ENCODE measurements around the gene SULT1B1.

SULT1B1 gene

DNA sequence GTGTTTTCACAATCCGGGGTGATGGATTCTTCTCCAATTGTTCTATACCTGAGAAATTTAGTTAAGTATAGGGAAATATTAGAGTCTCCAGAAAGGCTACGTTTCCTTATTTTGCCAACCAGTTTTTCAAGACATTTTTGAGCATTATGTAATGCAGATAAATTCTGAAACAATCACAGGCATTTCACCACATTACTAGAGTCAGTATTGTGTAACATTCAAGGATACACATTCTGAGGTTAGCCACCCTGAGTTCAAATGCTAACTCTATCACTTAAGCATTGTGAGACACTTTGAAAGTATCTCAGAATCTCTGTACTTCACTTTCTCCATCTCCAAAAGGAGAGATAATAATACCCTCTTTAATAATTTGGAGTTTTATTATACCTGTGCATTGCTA is 10.6 kb downstream of the SULT1B1 start:
- DNase-seq (ENCODE audit: low read depth in 2 of 2): no peak

DNA sequence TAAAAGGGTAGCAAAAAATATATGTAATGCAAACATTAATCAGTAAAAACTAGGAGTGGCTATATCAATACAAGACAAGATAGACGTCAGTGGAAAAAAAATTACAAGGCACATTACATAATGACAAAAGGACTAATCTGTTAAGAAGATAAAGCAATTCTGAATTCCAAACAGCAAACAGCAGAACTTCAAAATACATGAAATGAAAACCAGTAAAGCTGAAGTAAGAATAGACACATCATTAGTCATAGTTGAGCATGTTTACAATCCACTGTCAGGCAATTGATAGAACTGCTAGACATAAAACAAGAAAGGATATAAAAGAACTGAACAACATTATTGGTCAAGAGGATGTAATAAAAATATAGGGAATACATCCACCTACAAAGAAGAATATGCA is 12.2 kb downstream of the SULT1B1 start:
- no peak for DNase-seq (ENCODE audit: low read depth in 2 of 2)

DNA sequence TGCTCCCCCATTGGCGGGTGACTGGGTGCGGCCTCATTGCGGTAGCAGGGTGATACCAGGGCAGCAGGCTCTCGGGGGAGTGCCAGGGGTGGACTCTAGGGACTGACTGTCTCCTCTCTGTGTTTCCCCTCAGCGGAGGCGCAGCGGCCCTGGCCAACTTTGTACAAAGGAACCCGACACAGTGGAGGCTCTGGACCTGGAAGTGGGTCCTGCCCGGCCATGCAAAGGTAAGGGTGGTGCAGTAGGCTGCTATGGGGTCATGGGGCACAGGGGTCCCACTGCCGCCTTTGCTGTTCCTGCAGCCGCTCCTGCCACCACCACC is 16.3 kb downstream of the SULT1B1 start:
- no peak for DNase-seq (ENCODE audit: low read depth in 2 of 2)

DNA sequence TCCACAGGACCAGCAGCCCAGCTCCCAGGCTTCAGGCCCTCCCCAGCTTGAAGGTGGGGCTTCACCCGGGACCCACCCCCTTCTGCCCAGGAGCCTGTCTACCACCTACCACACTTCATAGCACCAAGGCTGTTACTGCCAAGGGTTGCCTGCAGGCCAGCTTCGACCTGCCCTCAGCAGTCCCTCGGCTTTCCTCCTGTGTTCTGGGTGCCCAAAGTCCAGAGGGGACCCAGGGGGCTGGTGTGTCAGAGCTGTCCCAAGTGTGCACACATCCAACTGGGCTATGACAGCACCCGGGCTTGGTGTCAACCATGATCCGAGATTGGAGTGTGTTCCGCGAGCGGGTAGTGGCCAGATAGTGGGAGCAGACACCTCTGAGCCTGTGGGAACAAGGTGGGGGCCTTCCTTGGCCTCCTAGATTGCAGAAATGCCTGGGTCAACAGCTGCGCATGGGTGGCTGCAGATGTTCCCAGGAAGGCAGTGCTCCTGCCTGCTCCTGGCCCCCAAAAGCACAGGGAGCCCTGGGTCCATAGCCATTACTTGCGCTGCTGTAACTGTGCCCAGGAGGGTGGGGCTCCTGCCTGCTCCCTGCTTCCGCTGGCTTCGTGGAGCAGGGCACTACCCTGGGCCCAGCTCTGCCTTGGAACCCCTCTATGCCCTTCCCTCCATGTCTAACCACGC is 16.8 kb downstream of the SULT1B1 start:
- no peak for DNase-seq (ENCODE audit: low read depth in 2 of 2)

DNA sequence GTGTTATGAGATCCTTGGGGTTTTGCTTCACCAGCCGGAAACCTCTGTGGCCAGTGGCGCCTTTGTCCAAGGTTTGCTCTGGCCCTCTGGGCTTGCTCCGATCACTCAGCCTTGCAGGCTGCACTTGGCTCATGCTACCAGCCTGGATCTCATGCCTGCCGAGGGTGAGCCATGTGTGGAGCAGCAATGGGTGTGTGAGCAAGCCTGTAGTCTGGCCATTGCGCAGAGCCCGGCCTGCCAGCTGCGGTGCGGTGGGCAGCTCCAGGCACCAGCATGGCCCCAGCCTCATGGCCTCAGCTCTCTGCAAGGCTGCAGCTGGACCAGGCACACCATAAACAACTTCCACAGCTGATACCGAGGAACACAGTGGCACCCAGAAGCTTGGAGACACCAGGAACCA is 17.8 kb downstream of the SULT1B1 start:
- no peak for DNase-seq (ENCODE audit: low read depth in 2 of 2)

DNA sequence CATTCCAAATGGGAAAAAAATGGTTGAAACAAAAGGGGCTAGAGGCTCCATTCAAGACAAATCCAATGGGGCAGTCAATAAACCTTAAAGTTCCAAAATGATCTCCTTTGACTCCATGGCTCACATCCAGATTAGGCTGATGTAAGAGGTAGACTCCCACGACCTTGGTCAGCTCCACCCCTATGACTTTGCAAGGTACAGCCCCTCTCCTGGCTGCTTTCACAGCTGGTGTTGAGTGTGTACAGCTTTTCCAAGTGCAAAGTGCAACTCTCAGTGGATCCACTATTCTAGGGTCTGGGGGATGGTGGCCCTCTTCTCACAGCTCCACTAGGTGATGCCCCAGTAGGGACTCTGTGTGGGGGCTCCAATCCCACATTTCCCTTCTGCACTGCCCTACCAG is 21.5 kb downstream of the SULT1B1 start:
- DNase-seq (ENCODE audit: low read depth in 2 of 2): no peak

DNA sequence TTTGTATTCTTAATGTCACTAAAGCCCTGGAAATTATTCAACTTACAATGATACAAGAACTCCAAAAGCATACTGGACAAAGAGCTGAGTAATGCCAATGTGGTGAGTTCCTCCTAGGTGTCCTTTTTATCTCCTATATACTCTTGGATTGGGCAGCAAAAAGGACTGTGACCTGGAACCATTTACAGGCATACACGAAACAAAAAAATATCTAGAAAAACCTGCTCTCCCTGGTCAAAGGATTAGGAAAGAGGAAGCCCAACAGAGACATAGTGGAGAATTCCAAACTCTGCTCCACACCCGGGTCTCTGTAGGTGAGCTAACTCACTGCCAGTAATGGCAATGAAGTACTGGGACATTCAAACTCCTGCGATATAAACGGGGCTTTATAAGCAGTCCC is 25.3 kb downstream of the SULT1B1 start:
- DNase-seq (ENCODE audit: low read depth in 2 of 2): no peak

DNA sequence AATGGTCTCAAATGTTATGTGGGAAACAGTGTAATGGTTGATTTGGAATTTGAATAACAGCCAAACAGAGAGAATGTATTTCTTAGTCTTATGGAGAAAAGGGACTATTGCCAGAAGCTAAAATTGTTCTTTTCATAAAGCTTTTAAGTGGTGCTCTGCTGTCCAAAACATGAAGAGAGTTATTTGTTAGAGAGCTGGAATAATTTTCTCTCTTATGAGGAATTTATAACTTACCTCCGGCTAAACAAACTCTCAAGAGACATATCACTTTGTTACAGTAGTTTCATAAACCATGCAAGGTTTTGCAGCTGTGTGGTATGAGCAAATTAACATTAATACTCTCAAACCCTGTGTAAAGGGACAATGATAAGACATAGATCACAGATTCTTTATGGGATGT is 28.6 kb downstream of the SULT1B1 start:
- DNase-seq (ENCODE audit: low read depth in 2 of 2): no peak

DNA sequence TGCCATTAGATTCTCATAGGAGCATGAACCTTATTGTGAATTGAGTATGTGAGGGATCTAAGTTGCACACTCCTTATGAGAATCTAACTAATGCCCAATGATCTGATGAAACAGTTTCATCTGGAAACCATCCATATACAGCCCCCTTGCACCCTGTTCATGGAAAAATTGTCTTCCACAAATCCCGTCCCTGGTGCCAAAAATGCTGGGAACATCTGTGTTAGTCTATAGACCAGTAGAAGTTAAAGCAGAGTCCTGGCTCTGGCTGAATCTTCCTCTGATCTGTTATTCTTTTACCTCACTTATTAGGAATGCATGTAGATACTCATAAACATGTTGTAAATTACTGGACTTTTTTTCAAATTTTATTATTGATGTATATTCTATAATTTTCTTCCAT is 29.2 kb downstream of the SULT1B1 start:
- no peak for DNase-seq (ENCODE audit: low read depth in 2 of 2)

DNA sequence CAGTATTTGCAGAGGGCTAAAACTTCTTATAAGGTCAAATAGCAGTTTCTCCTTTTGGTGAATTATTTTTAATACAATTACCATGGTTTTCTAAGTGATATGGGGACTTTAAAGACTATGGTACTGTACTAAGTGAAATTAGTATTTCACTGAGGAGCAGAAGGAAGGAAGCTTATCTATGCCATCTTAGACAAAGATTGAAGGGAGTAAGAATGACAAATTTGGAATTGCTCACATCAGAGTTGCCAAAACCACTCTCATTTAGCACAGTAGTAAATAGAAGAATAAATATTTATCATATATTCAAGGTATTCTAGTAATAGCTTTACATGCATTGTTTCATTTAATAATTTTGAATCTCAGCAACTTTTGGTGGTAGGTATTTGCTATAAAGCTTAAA is 30.4 kb downstream of the SULT1B1 start:
- no peak for DNase-seq (ENCODE audit: low read depth in 2 of 2)

DNA sequence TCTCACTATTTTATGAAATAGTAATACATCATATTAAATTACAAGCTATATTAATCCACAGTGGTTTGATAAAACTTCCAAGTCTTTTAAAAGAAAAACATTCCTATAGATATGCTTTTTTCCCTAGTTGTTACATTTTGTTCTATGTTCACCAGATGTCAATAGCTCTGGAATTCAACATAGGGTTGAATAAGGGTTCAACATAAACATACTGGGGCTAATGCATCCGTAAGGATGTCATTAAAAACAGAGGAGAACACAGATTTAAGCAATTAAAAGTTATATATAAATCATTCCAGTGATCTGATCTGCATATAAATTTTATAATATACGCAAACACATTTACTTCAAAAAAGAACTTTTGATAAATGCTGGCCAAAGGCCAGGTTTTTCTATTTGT is 32.5 kb downstream of the SULT1B1 start:
- DNase-seq (ENCODE audit: low read depth in 2 of 2): no peak

DNA sequence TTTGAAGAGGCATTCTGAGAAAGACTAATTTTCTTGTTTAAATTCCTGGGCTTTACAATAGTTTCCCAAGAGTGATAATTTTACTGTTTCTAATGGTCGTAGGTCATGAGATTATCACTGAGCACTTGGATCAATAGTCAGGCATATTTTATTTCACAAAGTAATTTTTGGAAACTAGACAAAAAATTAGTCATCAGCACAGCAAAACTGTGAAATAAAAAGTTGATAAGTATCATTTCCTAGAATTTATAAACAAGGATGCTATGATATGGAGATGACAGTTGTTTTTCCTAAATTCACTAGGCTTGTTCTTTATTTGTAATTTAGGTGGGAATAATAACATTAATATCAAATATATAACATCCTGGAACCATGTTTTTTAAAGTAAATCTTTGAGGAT is 33.0 kb downstream of the SULT1B1 start:
- DNase-seq (ENCODE audit: low read depth in 2 of 2): no peak

DNA sequence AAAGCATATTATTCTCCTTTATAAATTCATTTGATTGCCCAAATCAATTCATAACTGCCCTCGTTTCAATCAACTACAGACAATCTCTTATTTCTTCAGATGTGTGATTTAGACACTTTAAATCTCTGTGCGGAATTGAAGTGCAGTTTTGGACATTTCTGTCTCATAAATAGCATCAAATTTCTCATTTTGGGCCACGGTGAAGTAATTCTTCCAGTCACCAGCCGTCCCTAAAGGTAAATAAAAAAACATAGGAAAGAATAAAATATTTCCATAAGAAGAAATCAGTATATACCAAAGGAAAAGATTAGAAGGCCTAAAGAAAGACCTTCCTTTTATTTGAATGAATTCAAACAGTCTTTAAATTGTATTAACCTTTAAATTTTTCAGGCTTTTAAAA is 33.4 kb downstream of the SULT1B1 start:
- DNase-seq (ENCODE audit: low read depth in 2 of 2): no peak

DNA sequence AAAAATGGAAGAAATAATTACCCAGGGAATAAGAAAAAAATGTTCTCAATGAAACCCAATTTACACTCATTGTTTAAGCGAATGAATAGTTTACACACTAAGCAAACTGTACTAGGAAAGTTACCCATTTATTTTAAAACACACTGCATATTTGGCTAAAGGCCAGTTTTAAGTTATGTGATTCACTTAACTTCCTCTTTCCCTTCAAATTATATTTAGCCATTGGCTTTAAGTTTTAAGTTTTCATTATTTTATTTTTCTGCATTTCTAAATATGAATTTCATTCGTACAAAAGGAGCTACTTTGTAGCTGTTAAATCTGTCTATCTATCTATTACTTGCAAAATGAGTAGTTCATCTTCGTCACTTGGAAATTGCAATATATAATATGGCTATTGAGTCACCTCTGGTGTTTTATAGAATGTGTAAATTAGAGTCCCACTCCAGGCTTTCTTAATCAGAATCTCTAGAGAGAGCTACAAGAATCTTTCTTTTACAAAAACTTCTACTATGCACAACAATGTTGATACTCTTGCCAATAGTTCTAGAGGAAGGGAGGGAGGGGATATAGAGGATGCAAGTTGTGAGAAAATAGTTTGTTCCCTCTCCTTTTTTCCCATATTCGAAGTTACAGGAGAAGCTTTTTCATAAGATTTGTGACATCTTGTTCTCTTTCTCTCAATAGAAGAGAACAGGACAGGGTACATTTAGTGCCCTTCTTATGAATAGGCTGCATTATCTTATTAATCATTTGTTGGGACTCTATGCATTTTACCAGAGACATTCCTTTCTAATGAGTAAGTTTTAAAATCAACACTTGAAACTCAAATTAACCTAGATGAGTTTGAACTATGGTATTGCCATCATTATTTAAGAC is 41.8 kb downstream of the SULT1B1 start:
- no peak for DNase-seq (ENCODE audit: low read depth in 2 of 2)

DNA sequence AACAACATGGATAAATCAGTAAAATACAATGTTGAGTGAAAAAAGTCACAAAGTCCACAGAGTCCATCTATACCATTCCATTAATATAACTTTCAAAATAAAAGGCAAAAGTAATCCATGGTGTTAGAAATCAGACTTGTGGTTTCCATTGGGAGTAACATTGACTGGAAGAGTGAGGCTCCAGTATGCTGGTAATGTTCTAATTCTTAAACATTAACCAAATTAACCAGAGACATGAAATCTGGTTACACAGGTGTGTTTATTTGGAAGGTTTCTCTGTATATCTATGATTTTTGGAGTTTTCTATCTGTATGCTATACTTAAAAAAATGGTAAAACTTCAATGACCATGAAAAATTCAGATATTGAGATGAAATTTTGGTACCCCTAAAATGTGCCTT is 42.6 kb downstream of the SULT1B1 start:
- no peak for DNase-seq (ENCODE audit: low read depth in 2 of 2)

DNA sequence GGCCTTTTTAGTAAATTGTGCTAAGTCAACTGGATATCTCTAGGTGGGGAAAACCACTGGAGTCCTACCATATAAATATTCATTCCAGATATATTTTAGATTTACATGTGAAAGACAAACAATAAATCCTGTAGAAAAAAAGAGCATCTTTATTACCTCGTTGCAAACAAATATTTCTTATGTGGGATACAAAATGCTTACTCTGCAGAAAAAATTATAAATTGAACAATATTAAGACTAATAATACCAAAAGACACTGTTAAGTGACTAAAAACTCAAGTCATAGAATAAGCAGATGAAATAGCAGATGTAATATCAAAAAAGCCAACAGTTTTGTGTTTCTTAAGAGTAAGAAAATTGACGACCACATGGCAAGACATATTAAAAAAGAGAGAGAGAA is 43.8 kb downstream of the SULT1B1 start:
- no peak for DNase-seq (ENCODE audit: low read depth in 2 of 2)

DNA sequence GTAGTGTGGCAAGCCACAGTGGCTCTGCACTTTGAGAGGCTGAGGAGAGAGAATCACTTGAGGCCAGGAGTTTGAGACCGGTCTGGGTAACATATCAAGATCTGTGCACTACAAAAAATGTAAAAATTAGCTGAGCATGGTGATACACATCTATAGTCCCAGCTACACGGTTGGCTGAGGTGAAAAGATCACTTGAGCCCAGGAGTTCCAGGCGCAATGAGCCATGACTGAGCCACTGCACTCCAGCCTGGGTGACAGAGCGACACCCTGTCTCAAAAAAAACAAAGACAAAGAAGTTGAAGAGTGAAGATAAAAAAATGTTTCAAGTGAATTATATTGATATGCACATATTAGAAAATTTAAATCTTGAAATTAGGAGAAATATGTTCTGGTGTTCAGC is 46.3 kb downstream of the SULT1B1 start:
- DNase-seq (ENCODE audit: low read depth in 2 of 2): no peak

DNA sequence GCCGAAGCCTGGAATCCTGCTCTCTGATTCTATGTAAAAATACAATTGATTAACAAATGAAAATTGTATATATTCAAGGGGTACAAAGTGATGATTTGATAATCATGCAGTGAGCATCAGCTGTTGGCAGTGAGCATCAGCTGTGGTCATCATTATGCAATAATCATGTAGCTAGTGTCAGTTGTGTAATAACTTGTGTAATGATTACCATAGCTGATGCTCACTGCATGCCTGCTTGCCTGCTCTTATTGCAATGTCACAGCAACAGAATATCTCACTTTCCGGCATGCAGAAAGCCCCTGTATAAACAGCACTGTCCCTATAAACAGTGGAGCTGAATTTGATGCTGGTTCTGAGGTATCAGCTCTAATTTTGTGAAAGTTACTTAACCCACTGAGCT is 46.8 kb downstream of the SULT1B1 start:
- no peak for DNase-seq (ENCODE audit: low read depth in 2 of 2)

DNA sequence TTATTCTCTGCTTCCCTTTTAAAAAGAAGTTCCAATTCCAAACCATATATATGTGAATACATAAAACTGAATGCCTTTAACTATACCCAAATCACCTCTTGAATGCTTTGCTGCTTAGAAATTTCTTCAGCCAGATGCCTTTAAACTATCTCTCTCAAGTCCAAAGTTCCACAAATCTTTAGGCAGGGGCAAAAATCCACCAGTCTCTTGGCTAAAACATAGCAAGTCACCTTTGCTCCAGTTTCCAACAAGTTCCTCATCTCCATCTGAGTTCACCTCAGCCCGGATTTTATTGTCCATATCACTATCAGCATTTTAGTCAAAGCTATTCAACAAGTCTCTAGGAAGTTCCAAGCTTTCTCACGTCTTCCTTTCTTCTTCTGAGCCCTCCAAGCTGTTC is 49.8 kb downstream of the SULT1B1 start:
- DNase-seq (ENCODE audit: low read depth in 2 of 2): no peak

DNA sequence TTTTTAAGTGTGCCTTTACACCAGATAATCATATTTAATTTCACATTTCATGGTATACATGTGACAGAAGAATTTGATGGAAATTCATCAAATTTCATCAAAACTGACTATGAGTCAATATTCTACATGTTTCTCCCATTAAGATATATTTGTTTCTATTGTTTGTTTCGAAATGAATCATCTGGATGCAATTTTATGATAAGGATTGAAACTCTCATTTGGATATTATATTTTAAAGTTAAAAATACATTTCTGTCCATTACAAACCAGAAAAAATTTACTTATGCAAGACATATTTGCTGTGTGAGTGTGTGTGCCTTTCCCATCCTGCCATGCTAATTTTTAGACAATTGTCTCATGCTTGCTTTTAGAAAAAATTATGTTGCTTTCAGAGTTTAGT is 52.2 kb downstream of the SULT1B1 start:
- no peak for DNase-seq (ENCODE audit: low read depth in 2 of 2)

DNA sequence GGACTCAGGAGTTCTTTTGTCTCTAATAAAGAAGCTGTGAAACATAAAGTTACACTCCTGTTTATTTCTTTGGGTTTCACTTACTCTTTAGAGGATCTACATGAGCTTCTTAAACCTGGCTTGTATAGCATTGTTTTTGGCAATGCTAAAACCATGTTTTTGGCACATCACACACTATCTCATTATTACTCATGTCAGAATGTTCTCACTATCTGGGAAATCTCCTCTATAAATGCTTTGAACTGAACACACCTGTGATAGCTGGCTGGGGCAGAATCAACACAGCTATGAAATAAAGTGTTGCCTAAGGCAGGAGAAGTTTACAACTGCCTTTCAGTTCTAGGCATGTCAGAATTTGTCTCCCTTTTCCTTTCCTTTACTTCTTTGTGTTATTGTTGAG is 52.6 kb downstream of the SULT1B1 start:
- no peak for DNase-seq (ENCODE audit: low read depth in 2 of 2)

DNA sequence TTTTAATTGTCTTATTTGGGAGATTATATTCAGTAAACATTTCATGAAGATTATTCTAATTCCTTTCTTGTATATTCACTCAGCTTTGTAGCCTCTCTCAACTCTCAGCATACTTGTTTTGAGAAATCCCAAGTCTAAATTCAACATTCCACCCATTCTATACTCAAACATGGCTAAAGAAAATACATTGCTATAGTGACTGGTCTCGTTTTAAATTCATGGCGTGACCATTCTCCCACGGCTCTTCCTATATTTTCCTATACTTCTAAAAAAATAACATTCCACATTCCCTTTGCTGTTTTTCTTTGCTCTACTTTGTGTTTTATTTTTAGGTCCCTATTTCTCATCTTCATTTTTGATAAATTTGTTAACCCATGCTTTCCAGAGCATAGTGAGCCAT is 58.2 kb downstream of the SULT1B1 start:
- DNase-seq (ENCODE audit: low read depth in 2 of 2): no peak

DNA sequence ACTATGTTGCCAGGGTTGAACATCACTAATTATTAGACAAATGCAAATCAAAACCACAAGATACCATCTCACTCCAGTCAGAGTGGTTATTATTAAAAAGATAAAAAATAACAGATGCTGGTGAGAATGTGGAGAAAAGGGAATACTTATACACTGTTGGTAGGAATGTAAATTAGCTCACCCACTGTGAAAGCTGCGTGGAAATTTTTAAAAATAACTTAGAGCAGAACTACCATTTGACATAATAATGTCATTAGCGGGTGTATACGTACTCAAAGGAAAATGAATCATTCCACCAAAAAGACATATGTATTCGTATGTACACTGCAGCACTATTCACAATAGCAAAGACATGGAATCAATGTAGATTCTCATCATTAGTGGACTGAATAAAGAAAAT is 58.7 kb downstream of the SULT1B1 start:
- no peak for DNase-seq (ENCODE audit: low read depth in 2 of 2)

Data from activated CD4-positive, alpha-beta T cell treated with anti-CD3 and anti-CD28 coated beads for 24 hours (primary cell).